ENCODE results near the gene FBXL12. TPM values are rescaled to one million over a fixed set of nuclear protein-coding genes. Genes with fewer than 3 reads are reported as not detected.

Gene FBXL12
- total RNA-seq, 2 donors from 2014 or later, result 16.1 to 25.4 TPM

DNA sequence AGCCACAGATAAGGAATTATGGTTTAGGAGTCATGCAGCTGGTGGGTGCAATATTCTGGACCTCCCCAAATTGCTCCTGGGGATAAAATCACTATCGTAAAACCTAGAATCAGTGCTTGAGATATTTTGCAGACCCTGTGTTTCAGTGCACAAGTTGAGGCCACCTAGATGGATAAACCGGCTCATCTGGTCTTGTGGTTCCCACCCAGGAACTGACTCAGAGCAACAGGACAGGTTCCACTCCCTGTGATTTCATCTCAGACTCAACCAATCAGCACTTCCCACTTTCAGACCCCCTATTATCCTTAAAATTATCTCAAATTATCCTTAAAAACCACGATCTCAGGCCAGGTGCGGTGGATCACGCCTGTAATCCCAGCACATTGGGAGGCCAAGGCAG lies 21.0 kb downstream of the FBXL12 start:
- Histone ChIP-seq H3K9me3 (no peaks in the 10 kb centered on the region), H3K27me3 (no peaks in the 10 kb centered on the region), H3K4me3 (no peak overlapping the region), H3K27ac (no peak overlapping the region), H3K4me1 (peaks cover 3% of the 10 kb centered on the region), H3K36me3 (replicated peaks in 1 of 2; ENCODE audit: insufficient read depth in 1 of 2, low read depth in 2 of 2) (no peaks in the 10 kb centered on the region)
- WGBS, 2 donors, result 72 to 75% methylated on average over 3 to 5 of the region's 5 CpGs
- TF ChIP-seq, protein P1, sequence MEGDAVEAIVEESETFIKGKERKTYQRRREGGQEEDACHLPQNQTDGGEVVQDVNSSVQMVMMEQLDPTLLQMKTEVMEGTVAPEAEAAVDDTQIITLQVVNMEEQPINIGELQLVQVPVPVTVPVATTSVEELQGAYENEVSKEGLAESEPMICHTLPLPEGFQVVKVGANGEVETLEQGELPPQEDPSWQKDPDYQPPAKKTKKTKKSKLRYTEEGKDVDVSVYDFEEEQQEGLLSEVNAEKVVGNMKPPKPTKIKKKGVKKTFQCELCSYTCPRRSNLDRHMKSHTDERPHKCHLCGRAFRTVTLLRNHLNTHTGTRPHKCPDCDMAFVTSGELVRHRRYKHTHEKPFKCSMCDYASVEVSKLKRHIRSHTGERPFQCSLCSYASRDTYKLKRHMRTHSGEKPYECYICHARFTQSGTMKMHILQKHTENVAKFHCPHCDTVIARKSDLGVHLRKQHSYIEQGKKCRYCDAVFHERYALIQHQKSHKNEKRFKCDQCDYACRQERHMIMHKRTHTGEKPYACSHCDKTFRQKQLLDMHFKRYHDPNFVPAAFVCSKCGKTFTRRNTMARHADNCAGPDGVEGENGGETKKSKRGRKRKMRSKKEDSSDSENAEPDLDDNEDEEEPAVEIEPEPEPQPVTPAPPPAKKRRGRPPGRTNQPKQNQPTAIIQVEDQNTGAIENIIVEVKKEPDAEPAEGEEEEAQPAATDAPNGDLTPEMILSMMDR (IDR thresholded peaks at IDR 0.05), result no peak
- TF ChIP-seq POLR2A (IDR thresholded peaks at IDR 0.05), result no peak
- DNase-seq (no peak), ATAC-seq (no peak)
- intact Hi-C loops (cut with DNase I), result loop anchor here (10.0 kb wide), 1 partner anchor 173 kb away; the partner anchor contains the start of gene ZNF561

DNA sequence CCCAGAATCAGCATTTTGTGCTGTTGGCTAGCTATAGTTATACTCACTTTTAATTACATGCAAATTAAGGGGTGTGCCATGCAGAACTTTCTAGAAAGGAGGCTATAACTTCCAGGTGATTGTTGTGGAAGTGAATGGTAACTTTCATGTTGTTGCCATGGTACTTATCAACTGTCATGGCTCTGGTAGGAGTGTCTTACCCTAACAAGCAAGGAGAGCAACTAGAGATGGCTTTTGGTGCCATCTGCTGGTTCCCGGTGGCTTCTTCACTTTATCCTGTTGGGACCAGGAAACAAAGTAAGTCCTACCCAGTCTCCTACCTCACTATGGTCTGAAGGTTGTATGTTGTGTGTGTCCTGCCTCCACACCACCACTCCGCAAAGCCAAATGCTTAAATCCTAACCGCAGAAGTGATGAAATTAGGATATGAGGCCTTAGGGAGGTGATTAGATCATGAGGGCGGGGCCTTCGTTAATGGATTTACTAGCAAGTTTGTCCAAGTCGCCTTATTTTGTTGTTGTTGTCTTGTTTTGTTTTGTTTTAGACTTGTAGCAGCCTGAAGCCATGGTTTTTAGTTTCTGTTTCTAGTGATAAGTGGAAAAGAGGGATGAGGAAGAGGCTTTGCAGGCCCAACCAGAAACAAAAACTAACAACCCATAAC lies 22.6 kb downstream of the FBXL12 start:
- Histone ChIP-seq H3K4me3 (no peak overlapping the region), H3K4me1 (peaks cover 6% of the 10 kb centered on the region), H3K36me3 (replicated peaks in 1 of 2; ENCODE audit: insufficient read depth in 1 of 2, low read depth in 2 of 2) (no peaks in the 10 kb centered on the region), H3K27me3 (no peaks in the 10 kb centered on the region), H3K27ac (peak overlapping the region in 2 of 4 donors; percentile 23 to 50), H3K9me3 (no peaks in the 10 kb centered on the region)
- WGBS, 2 donors, result 46 to 53% methylated on average over 6 of the region's 6 CpGs
- intact Hi-C loops (cut with DNase I), result loop anchor here (10.0 kb wide), 1 partner anchor 171 kb away; the partner anchor contains the start of gene ZNF561
- ATAC-seq, result peak; percentile 49
- TF ChIP-seq, protein P1 (IDR thresholded peaks at IDR 0.05), result peak; percentile 53 to 88 (median 78)
- no peak for TF ChIP-seq POLR2A (IDR thresholded peaks at IDR 0.05)
- peak; percentile 77 to 92 (median 88) for DNase-seq

DNA sequence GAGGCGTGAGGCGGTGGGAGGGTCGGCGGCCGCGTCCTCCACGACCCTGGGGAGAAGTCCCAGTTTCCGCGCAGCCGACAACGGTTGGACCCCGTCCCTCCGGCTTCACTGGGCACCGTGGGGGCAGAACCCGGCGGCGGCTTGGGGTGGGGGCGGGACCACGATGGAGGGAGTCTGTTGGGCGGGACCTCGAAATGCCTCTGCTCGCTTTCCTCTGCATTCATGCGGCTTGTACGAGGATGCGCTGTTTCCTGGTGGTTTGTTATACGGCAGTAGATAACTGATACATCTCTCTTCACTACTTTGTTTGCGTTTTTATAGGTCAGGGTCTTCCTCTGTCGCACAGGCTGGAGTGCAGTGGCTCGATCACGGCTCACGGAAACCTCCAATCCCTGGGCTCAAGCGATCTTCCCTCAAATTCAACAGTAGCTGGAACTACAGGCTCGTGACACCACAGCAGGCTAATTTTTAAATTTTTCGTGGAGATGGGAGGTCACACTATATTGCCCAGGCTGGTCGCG lies 25.7 kb downstream of the FBXL12 start:
- no peaks in the 10 kb centered on the region for H3K36me3 ChIP-seq (replicated peaks in 1 of 2; ENCODE audit: insufficient read depth in 1 of 2, low read depth in 2 of 2)
- 14 to 36% methylated on average over 12 to 36 of the region's 36 CpGs for WGBS, 2 donors
- H3K27ac ChIP-seq, result peak overlapping the region; percentile 40 to 91 (median 89)
- no peaks in the 10 kb centered on the region for H3K9me3 ChIP-seq
- DNase-seq (peak; percentile 42 to 56 (median 51)), ATAC-seq (peak; percentile 2)
- no peaks in the 10 kb centered on the region for H3K27me3 ChIP-seq
- H3K4me3 ChIP-seq, result peak overlapping the region; percentile 23 to 31
- peaks cover 11% of the 10 kb centered on the region for H3K4me1 ChIP-seq
- intact Hi-C loops (cut with DNase I), result loop anchor here (10.0 kb wide), 1 partner anchor 168 kb away; the partner anchor contains the start of gene ZNF561
- TF ChIP-seq, protein P1 (IDR thresholded peaks at IDR 0.05), result peak in 1 of 7 experiments; percentile 1
- TF ChIP-seq POLR2A (IDR thresholded peaks at IDR 0.05), result peak in 1 of 3 donors; percentile 4

DNA sequence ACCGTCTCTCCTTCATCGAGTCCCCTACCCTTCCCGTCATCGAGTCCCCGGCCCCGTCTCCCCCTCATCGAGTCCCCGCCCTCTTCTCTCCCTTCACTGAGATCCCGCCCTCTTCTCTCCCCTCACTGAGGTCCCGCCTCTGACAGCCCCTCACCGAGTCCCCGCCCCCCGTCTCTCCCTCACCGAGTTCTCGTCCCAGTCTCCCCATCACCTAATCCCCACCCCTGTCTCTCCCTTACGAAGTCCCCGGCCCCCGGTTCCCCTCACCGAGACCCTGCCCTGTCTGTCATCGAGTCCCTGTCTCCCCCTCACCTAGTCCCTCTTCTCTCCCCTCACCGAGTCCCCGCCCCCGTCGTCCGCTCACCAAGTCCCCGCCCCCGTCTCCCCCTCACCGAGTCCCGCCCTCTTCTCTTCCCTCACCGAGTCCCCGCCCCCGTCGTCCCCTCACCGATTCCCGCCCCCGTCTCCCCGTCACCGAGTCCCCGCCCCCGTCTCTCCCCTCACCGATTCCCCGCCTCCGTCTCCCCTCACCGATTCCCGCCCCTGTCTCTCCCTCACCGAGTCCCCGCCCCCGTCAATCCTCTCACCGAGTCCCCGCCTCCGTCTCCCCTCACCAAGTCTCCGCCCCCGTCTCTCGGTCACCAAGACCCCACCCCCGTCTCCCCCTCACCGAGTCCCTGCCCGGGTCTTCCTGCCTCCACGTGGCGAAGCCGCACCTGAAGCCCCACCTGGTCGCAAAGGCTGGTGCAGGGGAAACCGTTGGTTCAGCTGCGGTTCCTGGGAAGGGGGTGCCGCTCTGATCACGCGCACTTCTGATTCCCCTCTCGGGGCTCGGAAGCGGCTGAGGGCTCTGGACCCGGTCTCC lies 26.4 kb downstream of the FBXL12 start:
- H3K27me3 ChIP-seq, result no peaks in the 10 kb centered on the region
- ATAC-seq, result peak; percentile 73
- H3K4me1 ChIP-seq, result peaks cover 11% of the 10 kb centered on the region
- H3K36me3 ChIP-seq (replicated peaks in 1 of 2; ENCODE audit: insufficient read depth in 1 of 2, low read depth in 2 of 2), result no peaks in the 10 kb centered on the region
- TF ChIP-seq, protein P1 (IDR thresholded peaks at IDR 0.05), result peak in 2 of 7 experiments; percentile 18 to 19
- TF ChIP-seq POLR2A (IDR thresholded peaks at IDR 0.05), result peak in 1 of 3 donors; percentile 19
- intact Hi-C loops (cut with DNase I), result loop anchor here (10.0 kb wide), 1 partner anchor 168 kb away; the partner anchor contains the start of gene ZNF561
- H3K27ac ChIP-seq, result peak overlapping the region; percentile 80 to 91 (median 89)
- peak overlapping the region; percentile 23 to 31 for H3K4me3 ChIP-seq
- 1 to 2% methylated on average over 27 to 40 of the region's 70 CpGs for WGBS, 2 donors
- H3K9me3 ChIP-seq, result no peaks in the 10 kb centered on the region
- peak; percentile 88 to 95 (median 92) for DNase-seq

Measured in body of pancreas (tissue), 4 donors.